RWPE2 (cell line): ENCODE data around the gene PDIA5.
A peak's percentile ranks its signal among the peaks of the same experiment; 100 is the strongest.

Experiments used
- ATAC-seq: fragments of 200-7000 bp; cut with Tn5 transposase; 3 replicates; pipeline ENCODE4 v1.9.1; 2021; ENCODE audit warnings: low read depth
- DNase-seq: peaks from one replicate; pipeline ENCODE4 v3.0.0-alpha.2; 2020; ENCODE audit warnings: low spot score
- H3K27ac ChIP-seq: fragments of 450-650 bp; 2 replicates; pipeline ENCODE4 v1.5.1; 2017; ENCODE audit warnings: mild to moderate bottlenecking; ENCODE audit not compliant: poor library complexity, severe bottlenecking
- H3K27me3 ChIP-seq: fragments of 250-450 bp; sonication (Bioruptor Pico); 2 replicates; pipeline ENCODE4 v1.5.1; 2021; ENCODE audit warnings: mild to moderate bottlenecking, moderate library complexity; ENCODE audit not compliant: insufficient read depth, poor library complexity, severe bottlenecking
- H3K36me3 ChIP-seq: fragments of 250-450 bp; sonication (Bioruptor Pico); 2 replicates; pipeline ENCODE4 v1.5.1; 2020; ENCODE audit warnings: low read depth, mild to moderate bottlenecking, moderate library complexity
- H3K4me1 ChIP-seq: fragments of 250-450 bp; sonication (Bioruptor Pico); 2 replicates; pipeline ENCODE4 v1.5.1; 2021; ENCODE audit warnings: mild to moderate bottlenecking, moderate library complexity; ENCODE audit not compliant: insufficient read depth, poor library complexity, severe bottlenecking
- H3K4me3 ChIP-seq: fragments of 250-450 bp; sonication (Bioruptor Pico); 2 replicates; pipeline ENCODE4 v1.5.1; 2021; ENCODE audit warnings: mild to moderate bottlenecking, moderate library complexity; ENCODE audit not compliant: severe bottlenecking
- H3K9me3 ChIP-seq: fragments of 250-450 bp; sonication (Bioruptor Pico); 2 replicates; pipeline ENCODE4 v1.5.1; 2021; ENCODE audit warnings: mild to moderate bottlenecking, moderate library complexity; ENCODE audit not compliant: severe bottlenecking
- CTCF ChIP-seq: fragments of 450-650 bp; IDR thresholded peaks from one replicate; pipeline ENCODE4 v1.5.1; 2017; ENCODE audit warnings: mild to moderate bottlenecking, moderate library complexity; ENCODE audit not compliant: poor library complexity, severe bottlenecking

PDIA5 gene

GRCh38 chr3:123139522-123139921, 72.7 kb downstream of the PDIA5 start:
- TF ChIP-seq CTCF, result no peak
- peaks cover 43% of the 10 kb centered on the region for H3K36me3 ChIP-seq
- no peak for ATAC-seq
- H3K4me1 ChIP-seq, result no peaks in the 10 kb centered on the region
- H3K9me3 ChIP-seq, result no peaks in the 10 kb centered on the region
- DNase-seq, result no peak
- no peaks in the 10 kb centered on the region for H3K27me3 ChIP-seq
- no peak overlapping the region for H3K4me3 ChIP-seq
- H3K27ac ChIP-seq, result no peak overlapping the region

GRCh38 chr3:123140550-123140949, 73.7 kb downstream of the PDIA5 start:
- DNase-seq (no peak), ATAC-seq (no peak)
- TF ChIP-seq CTCF, result no peak
- peaks cover 50% of the 10 kb centered on the region for H3K36me3 ChIP-seq
- H3K27ac ChIP-seq, result no peak overlapping the region
- H3K27me3 ChIP-seq, result no peaks in the 10 kb centered on the region
- H3K4me3 ChIP-seq, result no peak overlapping the region
- no peaks in the 10 kb centered on the region for H3K9me3 ChIP-seq
- H3K4me1 ChIP-seq, result no peaks in the 10 kb centered on the region

GRCh38 chr3:123141276-123141675, 74.5 kb downstream of the PDIA5 start:
- no peak overlapping the region for H3K27ac ChIP-seq
- H3K9me3 ChIP-seq, result no peaks in the 10 kb centered on the region
- H3K27me3 ChIP-seq, result no peaks in the 10 kb centered on the region
- no peak overlapping the region for H3K4me3 ChIP-seq
- H3K4me1 ChIP-seq, result no peaks in the 10 kb centered on the region
- H3K36me3 ChIP-seq, result peaks cover 52% of the 10 kb centered on the region
- ATAC-seq (no peak), DNase-seq (no peak)
- no peak for TF ChIP-seq CTCF

GRCh38 chr3:123143669-123144411, 77.0 kb downstream of the PDIA5 start:
- peaks cover 52% of the 10 kb centered on the region for H3K36me3 ChIP-seq
- H3K4me3 ChIP-seq, result no peak overlapping the region
- H3K27ac ChIP-seq, result no peak overlapping the region
- H3K27me3 ChIP-seq, result no peaks in the 10 kb centered on the region
- no peak for TF ChIP-seq CTCF
- H3K4me1 ChIP-seq, result no peaks in the 10 kb centered on the region
- no peaks in the 10 kb centered on the region for H3K9me3 ChIP-seq
- DNase-seq (no peak), ATAC-seq (peak; percentile 65)
